BLaER1 (cell line): ENCODE results near the gene MAP4K2.
"Not testable (repeated sequence)": the region's sequence is repeated elsewhere in the genome, so short reads cannot be mapped to it uniquely, and the experiment has no call there.

Experiments
- H3K27ac ChIP-seq: shearing (Covaris generic); formaldehyde crosslinking; 2 replicates; pipeline ENCODE4 v1.8.1; 2022
- H3K27me3 ChIP-seq: shearing (Covaris generic); formaldehyde crosslinking; 2 replicates; pipeline ENCODE4 v1.8.1; 2022
- H3K36me3 ChIP-seq: shearing (Covaris generic); formaldehyde crosslinking; 2 replicates; pipeline ENCODE4 v1.8.1; 2022
- H3K4me1 ChIP-seq: shearing (Covaris generic); formaldehyde crosslinking; 2 replicates; pipeline ENCODE4 v1.8.1; 2022
- H3K4me2 ChIP-seq: shearing (Covaris generic); formaldehyde crosslinking; 2 replicates; pipeline ENCODE4 v1.8.1; 2022
- H3K4me3 ChIP-seq: shearing (Covaris generic); formaldehyde crosslinking; 2 replicates; pipeline ENCODE4 v1.8.1; 2022
- H3K9ac ChIP-seq: shearing (Covaris generic); formaldehyde crosslinking; 2 replicates; pipeline ENCODE4 v1.8.1; 2022
- H3K9me3 ChIP-seq: shearing (Covaris generic); formaldehyde crosslinking; 2 replicates; pipeline ENCODE4 v1.8.1; 2022
- H4K20me1 ChIP-seq: shearing (Covaris generic); formaldehyde crosslinking; 2 replicates; pipeline ENCODE4 v1.8.1; 2022
- Cebpa-rat ChIP-seq: shearing (Covaris generic); IDR thresholded peaks from 2 replicates; pipeline ENCODE4 v1.8.1; 2022

MAP4K2 gene

GRCh38 chr11:64833198-64833502 is 30.1 kb upstream of the MAP4K2 start:
- Histone ChIP-seq H3K27me3 (no peaks in the 10 kb centered on the region), H3K4me2 (no peak overlapping the region), H3K27ac (no peak overlapping the region), H3K4me1 (peaks cover 55% of the 10 kb centered on the region), H3K4me3 (no peak overlapping the region), H3K9me3 (no peaks in the 10 kb centered on the region), H4K20me1 (peaks cover 16% of the 10 kb centered on the region; the same call in 1 of the 2 replicates), H3K36me3 (no peaks in the 10 kb centered on the region; the same call in 1 of the 2 replicates), H3K9ac (no peak overlapping the region)
- no peak for TF ChIP-seq Cebpa-rat

GRCh38 chr11:64832467-64833197 is 29.6 kb upstream of the MAP4K2 start:
- Histone ChIP-seq H3K4me2 (peak overlapping the region; percentile 77), H3K4me3 (no peak overlapping the region), H3K9ac (no peak overlapping the region), H4K20me1 (peaks cover 16% of the 10 kb centered on the region; the same call in 1 of the 2 replicates), H3K4me1 (peaks cover 51% of the 10 kb centered on the region), H3K36me3 (no peaks in the 10 kb centered on the region; the same call in 1 of the 2 replicates), H3K27ac (no peak overlapping the region), H3K27me3 (no peaks in the 10 kb centered on the region), H3K9me3 (no peaks in the 10 kb centered on the region)
- TF ChIP-seq Cebpa-rat: no peak

GRCh38 chr11:64831411-64831891 is 28.4 kb upstream of the MAP4K2 start:
- H3K4me2 ChIP-seq: peak overlapping the region; percentile 77
- peak overlapping the region; percentile 40; the same call in 1 of the 2 replicates for H3K27ac ChIP-seq
- H4K20me1 ChIP-seq: peaks cover 11% of the 10 kb centered on the region; the same call in 1 of the 2 replicates
- peak overlapping the region; percentile 45 for H3K9ac ChIP-seq
- no peaks in the 10 kb centered on the region; the same call in 1 of the 2 replicates for H3K36me3 ChIP-seq
- no peak for TF ChIP-seq Cebpa-rat
- no peak overlapping the region for H3K4me3 ChIP-seq
- no peaks in the 10 kb centered on the region for H3K9me3 ChIP-seq
- H3K27me3 ChIP-seq: no peaks in the 10 kb centered on the region
- H3K4me1 ChIP-seq: peaks cover 40% of the 10 kb centered on the region

- no peaks in the 10 kb centered on the region for H4K20me1 ChIP-seq
- peak overlapping the region; percentile 17; the same call in 1 of the 2 replicates for H3K4me2 ChIP-seq
- TF ChIP-seq Cebpa-rat: no peak
- H3K4me3 ChIP-seq: no peak overlapping the region
- H3K36me3 ChIP-seq: no peaks in the 10 kb centered on the region; the same call in 1 of the 2 replicates
- H3K9me3 ChIP-seq: no peaks in the 10 kb centered on the region
- H3K4me1 ChIP-seq: peaks cover 27% of the 10 kb centered on the region
- H3K9ac ChIP-seq: no peak overlapping the region
- no peaks in the 10 kb centered on the region for H3K27me3 ChIP-seq
- H3K27ac ChIP-seq: no peak overlapping the region
Measured at GRCh38 chr11:64829536-64830251, 26.7 kb upstream of the MAP4K2 start.

GRCh38 chr11:64827451-64827839 is 24.4 kb upstream of the MAP4K2 start:
- Histone ChIP-seq H3K4me1 (peaks cover 31% of the 10 kb centered on the region), H3K4me3 (no peak overlapping the region), H4K20me1 (no peaks in the 10 kb centered on the region), H3K9me3 (no peaks in the 10 kb centered on the region), H3K4me2 (no peak overlapping the region), H3K36me3 (no peaks in the 10 kb centered on the region), H3K9ac (no peak overlapping the region), H3K27ac (no peak overlapping the region), H3K27me3 (no peaks in the 10 kb centered on the region)
- no peak for TF ChIP-seq Cebpa-rat

- TF ChIP-seq Cebpa-rat: no peak
- H3K9me3 ChIP-seq: no peaks in the 10 kb centered on the region
- H3K27ac ChIP-seq: no peak overlapping the region
- peaks cover 24% of the 10 kb centered on the region for H3K4me1 ChIP-seq
- H3K36me3 ChIP-seq: no peaks in the 10 kb centered on the region
- H4K20me1 ChIP-seq: no peaks in the 10 kb centered on the region
- H3K4me2 ChIP-seq: no peak overlapping the region
- H3K4me3 ChIP-seq: no peak overlapping the region
- no peak overlapping the region for H3K9ac ChIP-seq
- no peaks in the 10 kb centered on the region for H3K27me3 ChIP-seq
Measured at GRCh38 chr11:64826578-64827450, 23.8 kb upstream of the MAP4K2 start.

GRCh38 chr11:64826062-64826461 is 23.0 kb upstream of the MAP4K2 start:
- Histone ChIP-seq H3K4me3 (no peak overlapping the region), H3K4me2 (no peak overlapping the region), H3K27me3 (no peaks in the 10 kb centered on the region), H3K4me1 (peaks cover 17% of the 10 kb centered on the region), H4K20me1 (no peaks in the 10 kb centered on the region), H3K9ac (no peak overlapping the region), H3K36me3 (no peaks in the 10 kb centered on the region), H3K9me3 (no peaks in the 10 kb centered on the region), H3K27ac (no peak overlapping the region)
- no peak for TF ChIP-seq Cebpa-rat

- H3K4me1 ChIP-seq: 0 out of 2 replicates have a peak, but pooled peaks cover 6% of the 10 kb centered on the region
- no peak overlapping the region for H3K27ac ChIP-seq
- no peaks in the 10 kb centered on the region for H4K20me1 ChIP-seq
- no peaks in the 10 kb centered on the region for H3K9me3 ChIP-seq
- no peaks in the 10 kb centered on the region for H3K27me3 ChIP-seq
- no peaks in the 10 kb centered on the region for H3K36me3 ChIP-seq
- no peak overlapping the region for H3K4me2 ChIP-seq
- H3K4me3 ChIP-seq: no peak overlapping the region
- no peak overlapping the region for H3K9ac ChIP-seq
- TF ChIP-seq Cebpa-rat: no peak
Measured at GRCh38 chr11:64823568-64824119, 20.6 kb upstream of the MAP4K2 start.

- H3K27ac ChIP-seq: no peak overlapping the region
- no peaks in the 10 kb centered on the region for H4K20me1 ChIP-seq
- no peak for TF ChIP-seq Cebpa-rat
- H3K27me3 ChIP-seq: no peaks in the 10 kb centered on the region
- H3K9me3 ChIP-seq: no peaks in the 10 kb centered on the region
- no peaks in the 10 kb centered on the region for H3K36me3 ChIP-seq
- H3K9ac ChIP-seq: no peak overlapping the region
- no peak overlapping the region for H3K4me3 ChIP-seq
- peaks cover 41% of the 10 kb centered on the region for H3K4me1 ChIP-seq
- H3K4me2 ChIP-seq: no peak overlapping the region
Measured at GRCh38 chr11:64817476-64817875, 14.5 kb upstream of the MAP4K2 start.

- Histone ChIP-seq H3K4me2 (peak overlapping the region; percentile 95), H3K4me1 (peaks cover 49% of the 10 kb centered on the region)
- not testable (repeated sequence) for H3K36me3 ChIP-seq, H3K4me3 ChIP-seq, H3K9me3 ChIP-seq, H3K9ac ChIP-seq, H3K27me3 ChIP-seq, H4K20me1 ChIP-seq, H3K27ac ChIP-seq
Measured at GRCh38 chr11:64815433-64815832, 12.4 kb upstream of the MAP4K2 start.
